ENCODE data around the gene UBL7. TPM values are rescaled to one million over a fixed set of nuclear protein-coding genes. Genes with fewer than 3 reads are reported as not detected.
"Not testable (repeated sequence)": the region's sequence is repeated elsewhere in the genome, so short reads cannot be mapped to it uniquely, and the experiment has no call there.

The UBL7 gene
- total RNA-seq, 1 experiment from 2014 or later, result 83.4 TPM

DNA sequence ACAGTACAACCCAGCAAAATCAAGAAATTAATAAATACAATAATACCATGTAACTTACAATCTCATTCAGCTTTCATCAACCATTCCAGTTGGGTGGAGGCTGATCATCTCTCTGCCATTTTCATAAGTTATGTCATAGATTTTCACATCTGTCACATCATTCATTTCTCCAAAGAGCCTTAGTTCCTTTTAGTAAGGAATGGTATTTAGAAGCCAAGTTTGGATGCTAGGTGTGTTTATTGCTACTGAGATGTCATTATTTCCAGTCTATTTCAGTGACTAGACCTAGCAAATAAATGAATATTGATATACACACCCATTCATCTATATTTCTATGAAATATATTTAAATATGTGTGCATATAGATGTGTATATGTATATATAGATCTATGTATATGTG lies 2.7 kb upstream of the UBL7 start:
- DNase-seq (ENCODE audit: low read depth), result no peak

DNA sequence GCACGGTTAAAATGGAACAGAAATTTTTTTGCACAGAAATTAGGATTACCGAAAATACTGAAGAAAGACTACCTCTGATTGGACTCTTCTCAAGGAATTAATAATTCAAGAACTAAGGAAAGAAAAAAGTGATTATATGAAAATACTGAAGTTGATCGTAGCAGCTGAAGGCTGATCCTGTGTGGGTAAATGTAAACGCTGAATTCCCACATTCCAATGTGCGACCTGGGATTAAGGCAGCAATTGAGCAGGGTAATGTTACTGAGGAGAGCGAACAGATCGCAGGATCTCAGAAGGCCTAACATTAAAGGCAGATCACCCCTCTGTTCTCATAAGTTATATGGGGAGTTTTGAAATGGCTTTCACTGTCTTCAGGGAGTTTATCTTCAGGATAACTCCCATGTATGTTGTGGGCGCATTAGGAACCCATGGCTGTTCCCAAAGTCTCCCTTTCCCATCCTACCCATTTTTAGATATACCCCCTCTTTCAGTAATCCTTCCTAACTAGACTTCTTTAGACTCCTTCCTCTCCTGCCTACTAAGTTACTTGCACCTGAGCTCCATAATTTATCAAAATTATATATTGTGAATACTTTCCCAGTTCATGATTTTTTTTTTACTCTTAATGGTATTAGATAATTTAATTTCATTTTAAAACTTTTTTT lies 1.0 kb upstream of the UBL7 start:
- peak; percentile 22 for DNase-seq (ENCODE audit: low read depth)

DNA sequence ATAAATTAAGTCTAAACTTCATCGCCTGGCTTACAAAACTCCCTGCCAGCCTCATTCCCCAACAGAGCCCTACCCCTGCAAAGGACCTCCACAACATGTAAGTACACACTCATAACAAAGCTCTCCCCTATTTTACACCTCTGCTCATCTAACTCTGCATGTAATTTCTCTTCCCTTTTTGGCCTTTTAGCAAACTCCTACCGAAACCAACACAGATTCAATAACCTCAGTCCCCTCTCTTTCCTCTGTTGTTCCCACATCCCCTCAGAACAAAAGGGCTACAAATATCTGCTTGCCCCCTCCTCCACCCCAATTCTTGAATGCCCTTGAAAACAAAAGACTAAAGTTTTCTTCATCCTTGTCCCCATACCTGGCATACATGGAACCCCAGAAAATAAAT lies 662 bp downstream of the UBL7 start:
- no peak for DNase-seq (ENCODE audit: low read depth)

DNA sequence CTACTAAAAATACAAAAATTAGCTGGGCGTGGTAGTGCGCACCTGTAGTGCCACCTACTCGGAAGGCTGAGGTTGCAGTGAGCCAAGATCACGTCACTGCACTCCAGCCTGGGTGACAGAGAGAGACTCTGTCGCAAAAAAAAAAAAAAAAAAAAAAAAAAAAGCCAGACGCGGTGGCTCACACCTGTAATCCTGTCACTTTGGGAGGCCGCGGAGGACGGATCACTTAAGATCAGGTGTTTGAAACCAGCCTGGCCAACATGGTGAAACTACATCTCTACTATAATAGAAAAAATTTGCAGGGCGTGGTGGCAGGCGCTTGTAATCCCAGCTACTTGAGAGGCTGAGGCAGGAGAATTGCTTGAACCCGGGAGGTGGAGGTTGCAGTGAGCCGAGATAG lies 1.2 kb downstream of the UBL7 start:
- DNase-seq (ENCODE audit: low read depth), result not testable (repeated sequence)

DNA sequence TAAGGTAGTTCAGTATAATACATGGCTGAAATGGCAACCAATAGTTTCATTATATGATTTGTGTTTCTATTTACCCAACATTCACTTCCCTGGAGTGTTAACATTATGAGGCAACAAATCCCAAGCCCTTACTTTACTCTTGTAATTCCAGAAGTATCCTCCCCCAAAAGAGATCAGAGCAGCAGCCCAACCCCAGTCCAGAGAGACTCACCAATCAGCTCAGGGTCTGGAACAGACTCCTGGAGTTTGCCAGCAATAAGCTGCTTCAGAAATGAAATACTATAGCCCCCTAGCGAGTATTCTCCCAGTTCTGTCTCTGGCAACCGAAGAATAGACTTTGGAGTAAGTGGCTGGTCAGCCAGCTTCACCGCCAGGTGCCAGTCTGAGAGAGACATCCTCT lies 2.5 kb downstream of the UBL7 start:
- no peak for DNase-seq (ENCODE audit: low read depth)

DNA sequence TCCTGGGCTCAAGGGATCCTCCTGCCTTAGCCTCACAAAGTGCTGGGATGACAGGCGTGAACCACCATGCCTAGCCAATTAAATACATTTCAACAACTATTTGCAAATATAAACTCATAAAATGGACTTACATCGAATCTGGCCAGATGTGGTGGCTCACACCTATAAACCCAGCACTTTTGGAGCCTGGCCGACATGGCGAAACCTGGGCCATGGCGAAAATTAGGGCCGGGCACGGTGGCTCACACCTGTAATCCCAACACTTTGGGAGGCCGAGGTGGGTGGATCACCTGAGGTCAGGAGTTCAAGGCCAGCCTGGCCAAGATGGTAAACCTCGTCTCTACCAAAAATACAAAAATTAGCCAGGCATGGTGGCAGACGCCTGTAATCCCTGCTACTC lies 3.9 kb downstream of the UBL7 start:
- DNase-seq (ENCODE audit: low read depth), result not testable (repeated sequence)

DNA sequence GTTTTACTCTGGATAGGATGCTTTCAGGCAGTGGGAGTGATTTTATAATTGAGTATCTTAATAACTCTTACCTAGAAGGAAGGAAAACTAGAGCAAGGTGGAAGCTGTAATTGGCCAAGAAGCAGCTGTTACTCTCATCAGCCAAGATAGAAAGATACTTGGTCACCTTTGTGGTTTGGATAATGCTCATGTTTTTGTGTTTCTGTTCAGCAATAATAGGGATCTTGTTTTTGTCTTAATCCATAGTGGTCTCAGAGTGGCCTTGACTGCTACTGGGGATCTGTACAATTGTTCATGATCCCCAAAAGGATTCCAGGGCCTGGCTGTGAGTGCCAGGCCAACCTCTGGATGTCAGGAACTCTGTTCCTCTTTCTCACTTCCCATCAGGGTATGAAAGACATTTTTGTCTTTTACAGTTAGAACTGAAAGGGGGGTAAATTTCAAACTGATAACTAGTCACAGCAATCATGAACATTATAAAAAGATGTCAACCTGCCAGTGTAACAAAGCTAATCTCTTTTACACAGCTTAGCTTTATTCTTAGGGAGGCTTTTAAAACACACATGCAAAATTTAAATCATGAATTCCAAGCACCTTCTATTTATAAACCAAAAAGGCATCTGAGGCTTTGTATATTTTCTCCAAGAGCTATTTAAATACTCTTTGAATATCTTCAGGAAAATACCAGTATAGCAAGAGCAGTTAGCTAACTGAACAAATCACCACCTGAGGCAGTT lies 6.0 kb downstream of the UBL7 start:
- no peak for DNase-seq (ENCODE audit: low read depth)

DNA sequence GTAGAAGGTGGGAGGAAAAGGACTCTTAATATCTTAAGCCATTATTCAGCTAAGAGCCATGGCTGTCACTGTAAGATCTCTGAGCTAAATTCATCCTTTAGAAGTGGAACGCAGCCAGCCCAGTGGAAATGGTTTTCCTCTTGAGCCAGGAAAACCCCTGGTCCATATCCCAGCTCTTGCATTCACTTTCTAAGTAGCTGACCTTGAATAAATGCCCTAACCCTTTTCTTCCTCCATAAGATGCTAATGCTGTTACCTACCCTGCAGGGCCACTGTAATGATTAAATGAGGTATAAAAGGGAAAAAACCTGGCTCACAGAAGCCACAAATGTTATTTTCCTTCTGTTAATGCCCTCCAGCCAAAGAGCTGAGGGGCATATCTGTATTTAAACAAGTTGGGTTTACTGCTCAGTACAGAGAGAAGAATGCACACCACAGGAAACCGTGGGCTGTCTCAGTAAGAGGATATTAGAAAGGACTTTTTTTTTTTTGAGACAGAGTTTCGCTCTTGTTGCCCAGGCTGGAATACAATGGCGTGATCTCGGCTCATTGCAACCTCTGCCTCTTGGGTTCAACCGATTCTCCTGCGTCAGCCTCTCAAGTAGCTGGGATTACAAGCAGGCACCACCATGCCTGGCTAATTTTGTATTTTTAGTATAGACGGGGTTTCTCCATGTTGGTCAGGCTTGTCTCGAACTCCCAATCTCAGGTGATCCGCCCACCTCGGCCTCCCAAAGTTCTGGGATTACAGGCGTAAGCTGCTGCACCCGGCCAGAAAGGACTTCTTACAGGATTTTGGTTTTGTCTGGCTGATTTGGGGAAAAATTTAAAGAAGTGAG lies 6.8 kb downstream of the UBL7 start:
- no peak for DNase-seq (ENCODE audit: low read depth)

DNA sequence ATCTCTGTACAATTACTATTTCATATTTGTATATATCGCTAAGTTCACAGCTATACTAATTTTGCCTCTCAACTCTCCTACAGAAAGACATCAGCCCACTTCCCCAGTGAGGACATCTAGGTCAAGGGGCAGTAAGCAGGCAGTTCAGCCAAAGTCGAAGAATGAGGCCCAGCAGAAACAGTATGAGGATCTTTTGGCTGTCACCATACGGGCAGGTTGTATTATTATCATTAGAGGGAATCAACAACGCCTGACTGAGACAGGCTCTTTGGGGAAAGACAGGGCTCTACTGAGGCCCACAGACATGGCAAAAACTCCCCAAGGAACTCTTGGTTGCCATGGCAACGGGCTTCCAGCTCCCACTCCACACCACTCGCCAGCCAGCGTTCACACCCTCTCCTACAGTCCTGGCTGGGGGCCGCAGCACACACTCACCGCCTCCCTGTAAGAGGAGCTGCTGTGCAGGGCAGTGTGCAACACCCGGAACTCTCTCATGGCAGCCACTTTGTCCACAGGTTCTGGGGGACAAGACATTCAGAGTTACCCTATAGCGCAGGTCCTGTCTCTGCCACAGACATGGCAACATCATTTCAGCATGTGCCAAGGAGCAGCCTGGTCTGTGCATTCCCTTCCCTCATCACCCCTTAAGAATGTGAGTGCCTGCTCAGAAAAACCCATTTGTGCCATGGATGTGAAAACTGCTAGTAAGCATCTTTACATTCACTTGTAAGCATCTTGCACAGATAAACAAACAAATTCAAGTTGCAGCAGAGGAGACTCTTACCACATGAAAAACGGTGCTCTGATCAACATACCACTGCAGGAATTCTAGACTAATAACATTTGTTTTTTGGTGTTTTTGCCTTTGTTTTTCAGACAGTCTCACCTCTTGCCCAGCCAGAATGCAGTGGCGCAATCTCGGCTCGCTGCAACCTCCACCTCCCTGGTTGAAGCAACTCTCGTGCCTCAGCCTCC lies 8.8 kb downstream of the UBL7 start:
- DNase-seq (ENCODE audit: low read depth), result no peak

DNA sequence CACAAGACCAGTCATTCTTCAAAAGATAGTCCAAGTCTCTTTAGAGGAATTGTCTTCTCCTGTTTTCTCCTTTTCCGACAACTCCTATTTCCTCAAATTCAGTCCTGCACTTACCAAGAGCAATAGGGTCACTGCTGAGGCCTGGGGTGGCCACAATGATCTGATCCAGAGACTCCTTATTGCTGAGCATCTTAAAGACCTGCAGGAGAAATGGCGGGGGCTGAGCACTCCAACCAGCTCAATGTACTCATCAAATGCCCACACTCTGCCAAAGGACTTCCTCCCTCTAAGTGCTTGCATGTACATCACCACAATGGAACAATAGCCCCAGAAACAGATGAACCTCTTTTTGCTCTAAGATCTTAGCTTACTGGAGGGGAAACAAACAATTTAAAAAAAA lies 9.6 kb downstream of the UBL7 start:
- DNase-seq (ENCODE audit: low read depth), result no peak

DNA sequence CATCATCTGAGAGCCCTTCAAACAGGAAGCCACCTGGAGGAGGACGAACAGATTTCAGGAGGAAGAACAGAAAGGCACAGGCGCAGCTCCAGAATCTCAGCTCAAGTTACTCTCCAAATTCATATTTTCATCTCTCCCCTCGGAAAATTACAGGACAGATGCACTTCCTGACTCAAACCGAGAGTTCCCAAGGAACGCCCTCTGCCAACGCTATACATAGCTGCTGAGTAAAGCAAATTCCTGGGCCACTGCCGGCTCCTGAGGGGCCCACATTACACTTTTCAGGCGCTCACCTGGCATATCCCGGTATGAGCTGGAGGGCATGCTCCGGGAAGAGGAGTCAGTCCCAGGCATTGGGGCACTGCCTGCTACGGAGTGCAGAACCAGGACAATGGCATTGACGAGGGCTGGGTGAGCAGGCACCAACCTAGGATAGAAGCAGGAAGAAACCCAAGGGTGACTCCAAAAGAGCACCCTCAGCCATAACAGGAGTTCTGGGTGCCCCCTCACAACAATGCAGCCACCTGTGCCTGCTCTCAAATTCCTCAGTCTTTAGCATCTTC lies 11.2 kb downstream of the UBL7 start:
- DNase-seq (ENCODE audit: low read depth), result no peak

DNA sequence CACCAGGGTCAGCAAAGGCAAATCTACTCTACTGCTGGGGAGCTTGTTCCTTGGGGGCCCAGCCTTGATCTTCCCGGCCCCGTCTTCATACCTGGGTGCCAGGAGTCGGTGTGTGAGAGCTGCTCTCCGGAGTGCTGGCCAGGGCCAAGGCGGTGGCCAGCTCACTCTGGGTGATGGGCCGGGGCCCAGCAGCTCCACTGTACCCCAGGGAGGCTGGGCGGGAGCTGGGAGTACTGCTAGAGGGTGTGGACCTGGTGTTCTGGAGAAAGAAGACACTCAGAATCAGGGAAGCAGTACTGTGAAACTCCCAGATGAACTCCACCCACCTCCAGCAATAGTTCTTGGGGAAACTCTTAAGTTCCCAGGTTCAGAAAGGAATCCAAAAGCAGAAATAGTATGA lies 11.9 kb downstream of the UBL7 start:
- DNase-seq (ENCODE audit: low read depth), result no peak

DNA sequence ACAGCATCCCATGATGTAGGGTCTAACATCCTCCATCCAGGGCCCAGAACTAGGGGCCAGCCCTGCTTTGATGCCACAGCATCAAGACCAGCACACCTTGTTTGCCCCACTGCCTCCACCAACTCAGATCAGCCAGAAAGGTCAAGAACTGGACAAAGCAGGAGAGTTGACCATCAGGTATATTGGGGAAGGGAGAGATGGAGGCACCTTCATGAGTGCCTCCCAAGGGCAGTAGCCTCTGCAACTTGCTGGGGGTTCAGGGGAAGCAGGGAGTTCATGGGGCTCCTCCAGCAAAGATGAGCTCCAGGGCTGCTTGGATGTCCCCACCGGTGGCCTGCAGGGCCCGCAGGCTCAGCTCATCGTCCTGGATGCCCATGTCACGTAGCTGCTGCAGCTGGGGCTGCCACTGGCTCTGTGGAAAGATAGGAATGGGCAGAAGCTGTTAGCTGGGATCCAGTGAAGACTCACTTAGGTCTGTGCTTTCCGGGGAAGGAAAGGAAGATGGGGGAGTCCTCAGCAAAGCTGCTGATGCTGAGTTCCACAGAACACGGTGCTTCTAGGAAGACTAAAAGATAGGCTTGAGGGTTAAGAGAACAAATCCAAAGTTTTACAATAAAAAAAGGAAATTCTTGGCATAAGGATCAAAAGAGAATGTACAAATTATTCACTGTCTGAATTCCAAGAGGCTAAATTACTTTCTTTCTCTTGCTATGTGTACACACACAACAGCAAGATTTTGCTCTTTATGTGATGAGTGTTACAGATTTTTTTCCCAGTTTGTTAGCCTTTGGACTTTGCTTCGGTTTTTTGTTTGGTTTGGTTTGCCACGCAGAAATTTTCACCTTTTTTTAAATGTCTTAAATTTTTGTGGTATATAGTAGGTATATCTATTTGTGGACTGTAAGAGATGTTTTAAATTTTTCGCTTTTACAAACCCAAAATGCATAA lies 14.9 kb downstream of the UBL7 start:
- DNase-seq (ENCODE audit: low read depth), result no peak

DNA sequence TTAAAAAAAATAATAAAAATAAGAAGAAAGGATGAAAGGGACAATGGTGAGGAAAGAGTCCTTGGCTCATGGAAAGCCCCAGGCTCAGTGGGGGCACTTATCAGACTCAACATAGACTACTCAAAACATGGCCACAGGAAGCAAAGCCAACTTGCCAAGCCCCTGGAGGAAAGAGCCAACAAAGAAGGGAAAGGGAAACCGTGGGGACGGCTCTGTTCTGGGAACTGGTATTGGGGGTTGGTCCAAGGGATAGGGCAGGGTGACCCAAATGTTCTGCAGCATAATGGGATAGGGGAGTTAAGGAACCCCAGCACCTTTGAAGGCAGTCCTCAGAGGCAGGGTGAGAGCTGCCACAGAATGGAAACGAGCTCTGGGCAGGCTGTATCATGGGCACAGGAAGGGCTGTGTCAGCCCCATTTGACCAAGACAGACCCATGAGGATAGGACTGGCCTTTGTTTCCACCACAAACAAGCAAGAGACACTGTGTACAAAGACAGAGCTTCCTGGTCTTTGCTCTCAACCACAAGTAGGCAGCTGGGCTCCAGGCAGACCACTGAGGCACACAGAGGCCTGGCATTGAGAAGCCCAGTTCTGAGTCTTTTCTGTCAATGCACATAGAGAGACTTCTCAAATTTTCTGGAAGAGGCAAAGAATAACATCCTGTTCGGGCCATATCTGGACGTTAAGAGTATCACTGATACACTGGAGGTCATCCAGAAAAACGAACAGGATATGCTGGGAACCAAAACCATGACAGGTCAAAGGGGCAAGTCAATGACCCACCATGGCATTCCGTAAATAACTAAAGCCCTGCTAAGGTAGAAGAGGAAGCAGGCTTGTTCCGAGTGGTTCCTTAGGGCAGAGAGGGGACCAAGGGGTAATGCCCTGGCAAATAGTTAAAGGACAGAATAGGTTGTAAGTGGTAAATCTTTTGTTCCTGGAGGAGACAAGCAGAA lies 16.6 kb downstream of the UBL7 start:
- no peak for DNase-seq (ENCODE audit: low read depth)

DNA sequence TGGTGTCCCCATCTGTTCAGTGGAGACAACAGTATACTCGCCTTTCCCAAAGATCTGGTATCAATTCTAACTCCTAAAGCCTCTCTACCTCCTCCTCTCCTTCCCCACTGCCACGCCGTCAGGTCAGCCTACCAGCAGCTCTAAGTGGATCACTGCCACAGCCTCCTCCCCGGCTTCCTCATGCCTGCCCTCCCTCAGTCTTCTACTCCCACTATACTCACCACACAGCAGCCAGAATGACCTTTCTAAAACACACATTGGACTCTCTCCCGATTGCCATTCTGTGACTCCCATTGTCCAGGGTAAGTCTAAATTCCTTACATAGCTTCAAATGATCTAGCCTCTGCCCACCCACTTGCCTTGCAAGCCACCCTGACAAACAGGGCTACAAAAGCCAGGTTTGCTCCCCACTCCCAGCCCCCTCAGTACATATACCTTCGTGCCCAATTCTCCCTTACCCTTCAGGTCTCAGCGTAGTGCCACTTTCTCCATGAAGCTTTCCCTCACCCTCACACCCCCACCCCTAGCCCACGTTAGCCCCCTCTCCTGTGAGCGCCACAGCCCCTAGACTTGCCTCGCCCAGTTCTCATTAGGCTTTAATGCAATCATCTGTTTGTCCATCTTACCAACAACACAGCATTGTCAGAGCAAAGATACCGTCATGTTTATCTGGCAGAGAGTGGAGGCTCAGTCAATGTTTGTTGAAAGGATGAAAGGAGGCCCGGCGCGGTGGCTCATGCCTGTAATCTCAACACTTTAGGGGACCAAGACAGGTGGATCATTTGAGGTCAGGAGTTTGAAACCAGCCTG lies 17.7 kb downstream of the UBL7 start:
- no peak for DNase-seq (ENCODE audit: low read depth)

DNA sequence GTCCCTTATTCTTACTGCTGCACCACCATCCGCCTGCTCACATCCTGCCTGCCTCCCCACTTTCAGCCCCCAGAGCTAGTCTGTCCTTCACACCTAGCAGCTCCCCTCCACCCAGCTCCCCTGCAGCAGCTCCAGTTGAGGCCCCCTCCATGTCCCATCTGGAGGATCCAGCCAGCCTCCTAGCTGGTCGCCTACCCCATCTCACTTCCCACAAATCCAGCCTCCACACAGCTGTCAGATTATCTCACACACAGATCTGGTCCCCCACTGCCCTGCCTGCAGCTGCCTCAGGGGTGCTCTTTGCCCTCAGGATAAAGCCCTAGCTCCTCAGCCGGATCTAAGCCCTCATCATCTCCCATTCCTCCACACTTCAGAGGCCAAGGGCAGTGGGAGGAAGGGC lies 18.4 kb downstream of the UBL7 start:
- DNase-seq (ENCODE audit: low read depth), result no peak

DNA sequence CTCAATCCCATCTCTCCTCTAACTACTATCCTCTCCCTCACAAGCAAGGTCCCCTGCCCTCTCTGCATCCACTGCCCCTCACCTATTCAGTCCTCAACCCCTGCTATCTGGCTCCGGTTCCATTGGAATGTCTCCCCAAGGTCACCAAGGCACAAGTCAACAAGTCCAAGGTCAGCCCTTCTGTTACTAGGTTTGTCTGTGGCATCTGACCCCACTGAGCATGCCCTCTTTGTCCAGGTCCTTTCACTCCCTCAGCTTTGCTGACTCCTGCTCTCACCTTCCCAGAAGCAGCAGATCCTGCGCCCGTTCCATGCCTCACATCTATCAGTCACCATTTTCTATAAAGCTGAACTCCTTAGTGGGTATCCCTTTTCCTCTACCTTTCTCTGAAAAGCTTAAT lies 18.9 kb downstream of the UBL7 start:
- DNase-seq (ENCODE audit: low read depth), result no peak

Data from LHCN-M2 (cell line).